ENCODE data around the gene PDE4D.
A peak's percentile ranks its signal among the peaks of the same experiment; 100 is the strongest.
"Not testable (repeated sequence)": the region's sequence is repeated elsewhere in the genome, so short reads cannot be mapped to it uniquely, and the experiment has no call there.

The PDE4D gene

GRCh38 chr5:58974083-58974482 is 919.4 kb downstream of the PDE4D start:
- no peak for DNase-seq

- peak; percentile 25 for DNase-seq
Measured at GRCh38 chr5:58972301-58972700, 921.2 kb downstream of the PDE4D start.

- DNase-seq = no peak
Measured at GRCh38 chr5:58970766-58971165, 922.8 kb downstream of the PDE4D start.

GRCh38 chr5:58969795-58970194 is 923.7 kb downstream of the PDE4D start:
- no peak for DNase-seq

- DNase-seq = no peak
Measured at GRCh38 chr5:58969253-58969652, 924.3 kb downstream of the PDE4D start.

- DNase-seq = no peak
Measured at GRCh38 chr5:58968350-58968749, 925.2 kb downstream of the PDE4D start.

- DNase-seq = no peak
Measured at GRCh38 chr5:58967597-58968281, 925.8 kb downstream of the PDE4D start.

- no peak for DNase-seq
Measured at GRCh38 chr5:58965677-58966414, 927.7 kb downstream of the PDE4D start.

- DNase-seq = no peak
Measured at GRCh38 chr5:58963821-58964220, 929.7 kb downstream of the PDE4D start.

GRCh38 chr5:58963361-58963760 is 930.2 kb downstream of the PDE4D start:
- DNase-seq = peak; percentile 23

GRCh38 chr5:58961631-58962280 is 931.8 kb downstream of the PDE4D start:
- DNase-seq = no peak

GRCh38 chr5:58958701-58959100 is 934.8 kb downstream of the PDE4D start:
- no peak for DNase-seq

GRCh38 chr5:58953218-58953617 is 940.3 kb downstream of the PDE4D start:
- DNase-seq = not testable (repeated sequence)

- DNase-seq = no peak
Measured at GRCh38 chr5:58950224-58950623, 943.3 kb downstream of the PDE4D start.

- no peak for DNase-seq
Measured at GRCh38 chr5:58946230-58946629, 947.3 kb downstream of the PDE4D start.

- peak; percentile 65 for DNase-seq
Measured at GRCh38 chr5:58944221-58944620, 949.3 kb downstream of the PDE4D start.

GRCh38 chr5:58940446-58940845 is 953.1 kb downstream of the PDE4D start:
- peak; percentile 83 for DNase-seq

GRCh38 chr5:58939664-58940063 is 953.9 kb downstream of the PDE4D start:
- DNase-seq = no peak

- no peak for DNase-seq
Measured at GRCh38 chr5:58938563-58939424, 954.7 kb downstream of the PDE4D start.

- DNase-seq = no peak
Measured at GRCh38 chr5:58937031-58937681, 956.4 kb downstream of the PDE4D start.

GRCh38 chr5:58934629-58935097 is 958.9 kb downstream of the PDE4D start:
- peak; percentile 22 for DNase-seq

GRCh38 chr5:58933891-58934628 is 959.5 kb downstream of the PDE4D start:
- no peak for DNase-seq
